OCI-LY7 (cell line): Measurements from ENCODE around the gene OPRL1.

Source experiments
- EZH2phosphoT487 ChIP-seq: fragments of 200-600 bp; sonication (generic); IDR thresholded peaks from 2 replicates; pipeline ENCODE4 v1.6.1; 2018; ENCODE audit warnings: low read depth, borderline replicate concordance, mild to moderate bottlenecking, mixed run types, antibody characterized with exemption, low read length, moderate library complexity, mixed read lengths
- TF ChIP-seq, protein P1 (sequence below): fragments of 200-600 bp; sonication (generic); conservative IDR thresholded peaks from 2 replicates; pipeline ENCODE4 v1.5.1; 2014; ENCODE audit warnings: mild to moderate bottlenecking, antibody characterized with exemption, low read length, moderate library complexity, mixed read lengths

- TF ChIP-seq, protein P1, sequence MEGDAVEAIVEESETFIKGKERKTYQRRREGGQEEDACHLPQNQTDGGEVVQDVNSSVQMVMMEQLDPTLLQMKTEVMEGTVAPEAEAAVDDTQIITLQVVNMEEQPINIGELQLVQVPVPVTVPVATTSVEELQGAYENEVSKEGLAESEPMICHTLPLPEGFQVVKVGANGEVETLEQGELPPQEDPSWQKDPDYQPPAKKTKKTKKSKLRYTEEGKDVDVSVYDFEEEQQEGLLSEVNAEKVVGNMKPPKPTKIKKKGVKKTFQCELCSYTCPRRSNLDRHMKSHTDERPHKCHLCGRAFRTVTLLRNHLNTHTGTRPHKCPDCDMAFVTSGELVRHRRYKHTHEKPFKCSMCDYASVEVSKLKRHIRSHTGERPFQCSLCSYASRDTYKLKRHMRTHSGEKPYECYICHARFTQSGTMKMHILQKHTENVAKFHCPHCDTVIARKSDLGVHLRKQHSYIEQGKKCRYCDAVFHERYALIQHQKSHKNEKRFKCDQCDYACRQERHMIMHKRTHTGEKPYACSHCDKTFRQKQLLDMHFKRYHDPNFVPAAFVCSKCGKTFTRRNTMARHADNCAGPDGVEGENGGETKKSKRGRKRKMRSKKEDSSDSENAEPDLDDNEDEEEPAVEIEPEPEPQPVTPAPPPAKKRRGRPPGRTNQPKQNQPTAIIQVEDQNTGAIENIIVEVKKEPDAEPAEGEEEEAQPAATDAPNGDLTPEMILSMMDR: no peak
- TF ChIP-seq EZH2phosphoT487: no peak
These were observed 1.1 kb downstream of the OPRL1 start for GRCh38 chr20:64080813-64081623.
